Heart right ventricle (tissue), 16 donors: ENCODE measurements around the gene CRYBA4. TPM values are rescaled to one million over a fixed set of nuclear protein-coding genes. Genes with fewer than 3 reads are reported as not detected.

Experiments
- ATAC-seq, 8 donors: fragments of 200-7000 bp; cut with Tn5 transposase; one replicate each; pipeline ENCODE4 v1.9.1; 2020; ENCODE audit warnings: mild to moderate bottlenecking in 8 of 8, moderate library complexity in 8 of 8, moderate number of reproducible peaks in 1 of 8
- DNase-seq, 2 donors: peaks; one replicate each; pipeline ENCODE4 v3.0.0-alpha.2; 2020
- H3K27ac ChIP-seq, 10 donors: fragments of 200-600 bp; sonication (generic) in 2 of 10; one replicate each; pipeline versions ENCODE4 v1.5.0 to v1.8.0; 2020 to 2022; ENCODE audit warnings: mild to moderate bottlenecking in 3 of 10
- H3K27me3 ChIP-seq, 7 donors: fragments of 200-600 bp; one replicate each; pipeline ENCODE4 v1.8.0; 2021 to 2022; ENCODE audit warnings: mild to moderate bottlenecking in 2 of 7
- H3K36me3 ChIP-seq, 9 donors: fragments of 200-600 bp; sonication (generic) in 1 of 9; one replicate each; pipeline versions ENCODE4 v1.5.0 to v1.8.0; 2020 to 2022; ENCODE audit warnings: mild to moderate bottlenecking in 2 of 9
- H3K4me1 ChIP-seq, 9 donors: fragments of 200-600 bp; sonication (generic) in 1 of 9; one replicate each; pipeline versions ENCODE4 v1.5.0 to v1.8.0; 2020 to 2022; ENCODE audit warnings: mild to moderate bottlenecking in 4 of 9
- H3K4me3 ChIP-seq, 10 donors: fragments of 200-600 bp; sonication (generic) in 2 of 10; one replicate each; pipeline versions ENCODE4 v1.5.0 to v1.8.0; 2020 to 2022; ENCODE audit warnings: mild to moderate bottlenecking in 7 of 10, moderate library complexity in 2 of 10
- H3K9me3 ChIP-seq, 11 donors: fragments of 200-600 bp in 10 of 11; sonication (generic) in 2 of 11; one replicate each; pipeline versions ENCODE4 v1.5.0 to v1.8.0; 2013 to 2022; ENCODE audit warnings: mild to moderate bottlenecking in 2 of 11, control low read depth in 1 of 11, moderate library complexity in 1 of 11
- WGBS, 2 donors: extraction: QIAGEN DNeasy Blood & Tissue Kit; methylation state at CpG; one replicate each; pipeline ENCODE4 v1.1.7; 2013; ENCODE audit warnings: inconsistent platforms in 1 of 2; 5-methylcytosine and 5-hydroxymethylcytosine counted together
- intact Hi-C, 10 donors: fragments of 100-400 bp; cut with DNase I; formaldehyde crosslinking; loops; one replicate each; pipeline versions ENCODE4 v1.11.1 to v1.14.2; 2022
- polyA plus RNA-seq, 2 donors: library from polyadenylated mRNA; stranded (reverse); fragments of 200-250 nt; gene quantifications; one replicate each; pipeline ENCODE4 v1.2.3, GENCODE V29; 2013
- total RNA-seq, 10 donors: library from RNA; stranded (reverse); fragmentation: NEBNext Ultra II Directional in 3 of 10; extraction: Animal tissue kit (Norgen Biotek cat#: 25700) in 3 of 10; gene quantifications; one replicate each; pipeline versions ENCODE4 v1.2.1 to v1.2.4, GENCODE V29; 2021 to 2023
- TF ChIP-seq, protein P1 (sequence below), 9 donors: fragments of 200-600 bp; sonication (generic) in 2 of 9; IDR thresholded peaks; one replicate each; pipeline versions ENCODE4 v1.5.0 to v1.8.0; 2021 to 2022; ENCODE audit warnings: antibody characterized with exemption in 9 of 9, mild to moderate bottlenecking in 5 of 9, moderate library complexity in 1 of 9
- donor health status: Arrhythmogenic right ventricular cardiomyopathy.
- donor health status: ischemic (EF 13 %, LVEDD 7.1; RV severe dilation, severe dysfunction).
- donor health status: healthy with polysubstance abuse.
- donor health status: DM: no; HTN: yes; CAD: no.
- donor health status: DM: no; HTN: no; CAD: no.
- donor health status: ischemic (EF 25% LVEDD 6.9; RV normal size, moderate dysfunction).
- donor health status: ischemic (EF 25% LVEDD 5.7; RV mildly dilated, moderate dysfunction).
- donor health status: healthy.
- donor health status: DM: yes; HTN: yes; CAD: no.
- donor health status: Ischemic cardiomyopathy.
- donor health status: ischemic (EF 35%, LVEDD 5.7; RV mildly dilated, moderate dysfunction).
- donor health status: nonischemic (EF 11% LVEDD 7.7; RV severe dilation, severe dysfunction).
- donor health status: DM: yes; HTN: yes; CAD: no.
- donor health status: PGD.
- donor health status: ischemic (EF 29% LVEDD 5.4; RV normal size, mild dysfunction).
- donor health status: nonischemic (EF 23%, LVEDD 6.1; RV moderate dilation, normal function).

CRYBA4 gene
- total and polyA plus RNA-seq, 12 donors: 0.42 TPM; not detected in 11

DNA sequence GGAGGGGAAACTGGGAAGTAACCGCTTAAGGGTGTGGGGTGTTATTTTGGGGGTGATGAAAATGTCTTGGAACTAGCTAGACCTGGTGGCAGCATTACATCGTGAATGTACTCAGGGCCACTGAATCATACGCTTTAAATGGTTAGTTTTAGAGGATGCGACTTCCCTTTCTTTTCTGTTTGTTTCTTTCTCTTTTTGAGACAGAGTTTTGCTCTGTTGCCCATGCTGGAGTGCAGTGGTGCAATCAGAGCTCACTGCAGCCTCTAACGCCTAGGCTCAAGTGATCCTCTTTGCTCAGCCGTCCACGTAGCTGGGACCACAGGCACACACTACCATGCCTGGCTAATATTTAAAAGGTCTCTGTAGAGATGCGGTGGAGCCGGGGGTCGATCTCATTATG is 30.1 kb downstream of the CRYBA4 start:
- Histone ChIP-seq H3K27me3 (peaks cover 5 to 73% (median 32%) of the 10 kb centered on the region in 7 donors), H3K36me3 (no peaks in the 10 kb centered on the region), H3K4me1 (peaks cover 0 to 25% (median 0%) of the 10 kb centered on the region in 9 donors), H3K4me3 (no peak overlapping the region), H3K9me3 (no peaks in the 10 kb centered on the region), H3K27ac (no peak overlapping the region)
- intact Hi-C loops: loop anchor here in 1 of 10 donors (10.0 kb wide), 1 partner anchor 167 kb away; the partner anchor contains the start of genes HPS4 and SRRD
- TF ChIP-seq, protein P1, sequence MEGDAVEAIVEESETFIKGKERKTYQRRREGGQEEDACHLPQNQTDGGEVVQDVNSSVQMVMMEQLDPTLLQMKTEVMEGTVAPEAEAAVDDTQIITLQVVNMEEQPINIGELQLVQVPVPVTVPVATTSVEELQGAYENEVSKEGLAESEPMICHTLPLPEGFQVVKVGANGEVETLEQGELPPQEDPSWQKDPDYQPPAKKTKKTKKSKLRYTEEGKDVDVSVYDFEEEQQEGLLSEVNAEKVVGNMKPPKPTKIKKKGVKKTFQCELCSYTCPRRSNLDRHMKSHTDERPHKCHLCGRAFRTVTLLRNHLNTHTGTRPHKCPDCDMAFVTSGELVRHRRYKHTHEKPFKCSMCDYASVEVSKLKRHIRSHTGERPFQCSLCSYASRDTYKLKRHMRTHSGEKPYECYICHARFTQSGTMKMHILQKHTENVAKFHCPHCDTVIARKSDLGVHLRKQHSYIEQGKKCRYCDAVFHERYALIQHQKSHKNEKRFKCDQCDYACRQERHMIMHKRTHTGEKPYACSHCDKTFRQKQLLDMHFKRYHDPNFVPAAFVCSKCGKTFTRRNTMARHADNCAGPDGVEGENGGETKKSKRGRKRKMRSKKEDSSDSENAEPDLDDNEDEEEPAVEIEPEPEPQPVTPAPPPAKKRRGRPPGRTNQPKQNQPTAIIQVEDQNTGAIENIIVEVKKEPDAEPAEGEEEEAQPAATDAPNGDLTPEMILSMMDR (IDR thresholded peaks at IDR 0.05): no peak
- 79 to 82% methylated on average over 10 of the region's 10 CpGs for WGBS, 2 donors
- no peak for DNase-seq
- ATAC-seq: no peak

- peak within 1 kb of the TSS in 9 of 10 donors; percentile 5 to 50 (median 31) for H3K4me3 ChIP-seq
- H3K27me3 ChIP-seq: peaks cover 0 to 90% (median 68%) of the 10 kb centered on the region in 7 donors
- TF ChIP-seq, protein P1 (IDR thresholded peaks at IDR 0.05): no peak
- H3K36me3 ChIP-seq: no peaks in the 10 kb centered on the region
- peaks cover 8 to 27% (median 22%) of the 10 kb centered on the region in 9 donors for H3K4me1 ChIP-seq
- no peaks in the 10 kb centered on the region for H3K9me3 ChIP-seq
- peak within 1 kb of the TSS in 1 of 10 donors; percentile 62 for H3K27ac ChIP-seq
- DNase-seq: no peak
- intact Hi-C loops: loop anchor here in 2 of 10 donors (5.0 to 10.0 kb wide), 2 partner anchors 170 to 172 kb away; partner anchors contain the start of genes HPS4 (in 1 of the 2) and SRRD (in 1 of the 2)
- peak in 6 of 8 donors; percentile 21 to 45 (median 35) for ATAC-seq
- WGBS, 2 donors: 3% methylated on average over 62 of the region's 62 CpGs
Observed at GRCh38 chr22:26656891-26657851, 35.4 kb downstream of the CRYBA4 start, which contains the start of gene MIAT. TSS of gene MIAT (plus strand) at chr22:26657588.

DNA sequence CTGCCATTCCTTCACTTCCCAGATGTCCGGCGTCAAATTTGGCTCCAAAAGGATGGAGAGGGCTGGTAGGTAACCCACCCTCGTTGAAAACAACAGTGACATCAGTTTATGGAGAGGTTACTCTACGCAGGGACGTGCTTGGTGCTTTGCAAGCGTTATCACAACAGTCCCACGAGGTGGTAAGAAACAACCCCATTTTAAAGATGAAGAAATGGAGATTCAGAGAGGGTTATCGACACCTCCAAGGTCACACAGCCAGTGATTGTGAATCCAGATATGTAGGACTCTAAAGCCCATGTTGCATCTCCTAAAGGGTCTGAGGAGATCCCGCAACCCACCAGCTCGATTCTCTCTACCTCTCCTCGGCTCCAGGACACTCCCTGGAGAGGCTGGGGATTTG is 36.4 kb downstream of the CRYBA4 start:
- TF ChIP-seq, protein P1 (IDR thresholded peaks at IDR 0.05): no peak
- intact Hi-C loops: loop anchor here in 2 of 10 donors (5.0 to 10.0 kb wide), 2 partner anchors 171 to 173 kb away; partner anchors contain the start of genes HPS4 (in 1 of the 2) and SRRD (in 1 of the 2)
- no peak for DNase-seq
- Histone ChIP-seq H3K27me3 (peaks cover 0 to 89% (median 70%) of the 10 kb centered on the region in 7 donors), H3K4me1 (peaks cover 8 to 27% (median 22%) of the 10 kb centered on the region in 9 donors), H3K4me3 (peak overlapping the region in 6 of 10 donors; percentile 2 to 50 (median 30)), H3K36me3 (no peaks in the 10 kb centered on the region), H3K9me3 (no peaks in the 10 kb centered on the region), H3K27ac (peak overlapping the region in 1 of 10 donors; percentile 62)
- WGBS, 2 donors: 4 to 5% methylated on average over 11 of the region's 11 CpGs
- peak in 1 of 8 donors; percentile 14 for ATAC-seq
